HG03565 (cell line): ENCODE measurements around the gene AGO4.
"Not testable (repeated sequence)": the region's sequence is repeated elsewhere in the genome, so short reads cannot be mapped to it uniquely, and the experiment has no call there.

ENCODE experiments used
- ATAC-seq: cut with Tn5 transposase; IDR thresholded peaks from one replicate; pipeline ENCODE4 v1.9.1; 2021; ENCODE audit warnings: mild to moderate bottlenecking, moderate library complexity; ENCODE audit not compliant: unreplicated experiment

Gene AGO4

GRCh38 chr1:35810096-35810881 lies 2.5 kb downstream of the AGO4 start:
- no peak for ATAC-seq

GRCh38 chr1:35812754-35813153 lies 4.9 kb downstream of the AGO4 start:
- not testable (repeated sequence) for ATAC-seq

GRCh38 chr1:35825255-35825654 lies 17.4 kb downstream of the AGO4 start:
- ATAC-seq = no peak

GRCh38 chr1:35832276-35832905 lies 24.6 kb downstream of the AGO4 start:
- ATAC-seq = no peak

- ATAC-seq = no peak
These were observed 25.6 kb downstream of the AGO4 start for GRCh38 chr1:35833395-35833794.

- ATAC-seq = no peak
These were observed 26.4 kb downstream of the AGO4 start for GRCh38 chr1:35834218-35834617.

GRCh38 chr1:35835398-35835797 lies 27.6 kb downstream of the AGO4 start:
- no peak for ATAC-seq

GRCh38 chr1:35836734-35837133 lies 28.9 kb downstream of the AGO4 start:
- ATAC-seq = no peak

GRCh38 chr1:35838693-35839245 lies 31.0 kb downstream of the AGO4 start:
- ATAC-seq = no peak

GRCh38 chr1:35844826-35845225 lies 37.0 kb downstream of the AGO4 start:
- ATAC-seq = no peak

GRCh38 chr1:35845766-35846165 lies 38.0 kb downstream of the AGO4 start:
- ATAC-seq = no peak

GRCh38 chr1:35847935-35848565 lies 40.2 kb downstream of the AGO4 start:
- ATAC-seq = no peak

GRCh38 chr1:35850051-35850450 lies 42.2 kb downstream of the AGO4 start:
- ATAC-seq = no peak

- no peak for ATAC-seq
These were observed 42.9 kb downstream of the AGO4 start for GRCh38 chr1:35850716-35851115.

- no peak for ATAC-seq
These were observed 43.5 kb downstream of the AGO4 start for GRCh38 chr1:35851132-35851869.

- ATAC-seq = no peak
These were observed 44.4 kb downstream of the AGO4 start for GRCh38 chr1:35852241-35852640.

- no peak for ATAC-seq
These were observed 47.3 kb downstream of the AGO4 start for GRCh38 chr1:35854989-35855700.

- no peak for ATAC-seq
These were observed 49.1 kb downstream of the AGO4 start for GRCh38 chr1:35856964-35857363.

GRCh38 chr1:35857830-35858229 lies 50.0 kb downstream of the AGO4 start:
- ATAC-seq = no peak

- ATAC-seq = no peak
These were observed 52.9 kb downstream of the AGO4 start for GRCh38 chr1:35860696-35861095.
